Colonic mucosa (tissue), 4 donors: Measurements from ENCODE around the gene TBC1D8. TPM values are rescaled to one million over a fixed set of nuclear protein-coding genes. Genes with fewer than 3 reads are reported as not detected.

Source experiments
- DNase-seq: peaks from one replicate; pipeline ENCODE4 v3.0.0-alpha.2; 2020
- H3K27ac ChIP-seq: fragments of 200-600 bp; one replicate; pipeline ENCODE4 v1.8.0; 2021
- H3K27me3 ChIP-seq: fragments of 200-600 bp; one replicate; pipeline ENCODE4 v1.8.0; 2021
- H3K36me3 ChIP-seq: fragments of 200-600 bp; one replicate; pipeline ENCODE4 v1.8.0; 2021
- H3K4me1 ChIP-seq: fragments of 200-600 bp; one replicate; pipeline ENCODE4 v1.8.0; 2021; ENCODE audit warnings: mild to moderate bottlenecking
- H3K4me3 ChIP-seq: fragments of 200-600 bp; one replicate; pipeline ENCODE4 v1.8.0; 2021
- H3K9ac ChIP-seq, 2 donors: one replicate each; pipeline ENCODE4 v1.7.0; 2013; ENCODE audit warnings: control low read depth in 2 of 2, low read depth in 2 of 2, low read length in 2 of 2
- H3K9me3 ChIP-seq: fragments of 200-600 bp; one replicate; pipeline ENCODE4 v1.8.0; 2021
- CTCF ChIP-seq: fragments of 200-600 bp; IDR thresholded peaks from one replicate; pipeline ENCODE4 v1.8.0; 2022; ENCODE audit warnings: antibody characterized with exemption, mild to moderate bottlenecking
- intact Hi-C: fragments of 100-400 bp; cut with DNase I; formaldehyde crosslinking; loops from one replicate; pipeline ENCODE4 v1.14.1; 2022
- total RNA-seq, 2 donors: library from RNA; stranded (reverse); fragmentation: NEBNext Ultra II Directional in 1 of 2; extraction: Animal tissue kit (Norgen Biotek cat#: 25700) in 1 of 2; gene quantifications; one replicate each; pipeline ENCODE4 v1.2.1, GENCODE V29; 2021
- donor health status: healthy.
- donor health status: DM: no; HTN: no; CAD: no.
- donor health status: DM: no; HTN: no; CAD: no.

The TBC1D8 gene
- total RNA-seq, 2 donors from 2014 or later: 10.3 to 11.8 TPM

- Histone ChIP-seq H3K4me1 (no peaks in the 10 kb centered on the region), H3K36me3 (no peaks in the 10 kb centered on the region), H3K27ac (no peak overlapping the region), H3K27me3 (no peaks in the 10 kb centered on the region), H3K9ac (peak overlapping the region in 1 of 2 donors; percentile 80), H3K9me3 (no peaks in the 10 kb centered on the region), H3K4me3 (no peak overlapping the region)
- no peak for TF ChIP-seq CTCF
- intact Hi-C loops: loop anchor here (2.0 to 5.0 kb wide), 3 partner anchors 41 to 141 kb away; no protein-coding TSS in a partner anchor
- DNase-seq: no peak
These were observed 2.0 kb upstream of the TBC1D8 start for GRCh38 chr2:101153077-101153707.

DNA sequence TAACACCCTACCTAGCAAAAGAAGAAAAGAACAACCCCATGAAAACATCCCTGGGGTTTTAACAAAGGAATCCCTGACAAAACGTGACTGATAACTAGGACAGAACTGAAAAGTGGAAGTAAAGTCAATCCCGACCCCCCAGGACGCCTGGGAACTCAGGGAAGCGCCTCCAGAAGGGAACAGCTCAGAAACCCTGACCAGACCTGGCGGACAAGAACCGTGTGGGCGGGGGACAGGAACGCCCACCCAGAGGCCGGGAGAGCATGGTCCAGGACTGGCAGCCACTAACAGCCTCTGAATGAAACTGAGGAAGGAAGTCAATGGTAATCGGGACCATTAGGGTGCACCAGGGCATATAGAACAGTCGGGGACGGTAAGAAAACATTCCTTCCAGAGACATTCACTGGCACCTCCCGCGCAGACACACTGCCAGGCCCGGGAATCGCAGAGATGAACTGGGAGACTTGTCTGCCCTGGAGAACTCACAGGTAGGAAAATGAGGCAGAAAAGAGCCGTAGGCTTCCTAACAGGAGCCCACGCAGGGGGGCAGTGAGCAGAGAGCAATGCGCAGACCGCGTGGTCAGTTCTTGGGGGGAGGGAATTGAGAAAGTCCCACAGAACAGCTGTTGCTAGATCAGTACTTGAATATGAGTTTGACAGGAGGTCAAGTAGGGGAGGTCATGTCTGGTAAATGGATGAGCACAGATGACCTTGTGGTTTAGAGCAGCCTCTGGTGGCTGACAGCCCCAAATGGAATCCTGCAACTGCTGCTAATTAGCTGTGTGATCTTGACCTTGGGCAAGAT is 1.3 kb upstream of the TBC1D8 start:
- Histone ChIP-seq H3K36me3 (no peaks in the 10 kb centered on the region), H3K9ac (peak overlapping the region; percentile 66 to 80), H3K27ac (peak overlapping the region; percentile 66), H3K4me3 (no peak overlapping the region), H3K4me1 (no peaks in the 10 kb centered on the region), H3K9me3 (no peaks in the 10 kb centered on the region), H3K27me3 (no peaks in the 10 kb centered on the region)
- intact Hi-C loops: loop anchor here (2.0 to 5.0 kb wide), 3 partner anchors 40 to 140 kb away; no protein-coding TSS in a partner anchor
- peak; percentile 57 for DNase-seq
- TF ChIP-seq CTCF: peak; percentile 60

GRCh38 chr2:101151859-101152271 is 683 bp upstream of the TBC1D8 start:
- intact Hi-C loops: loop anchor here (2.0 to 5.0 kb wide), 3 partner anchors 40 to 140 kb away; no protein-coding TSS in a partner anchor
- Histone ChIP-seq H3K27ac (peak overlapping the region; percentile 66), H3K4me1 (no peaks in the 10 kb centered on the region), H3K27me3 (no peaks in the 10 kb centered on the region), H3K4me3 (peak overlapping the region; percentile 39), H3K9me3 (no peaks in the 10 kb centered on the region), H3K36me3 (no peaks in the 10 kb centered on the region), H3K9ac (peak overlapping the region; percentile 66 to 80)
- DNase-seq: no peak
- TF ChIP-seq CTCF: no peak

- no peak for TF ChIP-seq CTCF
- Histone ChIP-seq H3K9me3 (no peaks in the 10 kb centered on the region), H3K36me3 (no peaks in the 10 kb centered on the region), H3K27me3 (no peaks in the 10 kb centered on the region), H3K4me1 (no peaks in the 10 kb centered on the region), H3K9ac (peak overlapping the region; percentile 57 to 75), H3K27ac (peak overlapping the region; percentile 36), H3K4me3 (peak overlapping the region; percentile 63)
- DNase-seq: peak; percentile 43
- intact Hi-C loops: loop anchor here (5.0 kb wide), 2 partner anchors 38 to 138 kb away; no protein-coding TSS in a partner anchor
These were observed 656 bp downstream of the TBC1D8 start for GRCh38 chr2:101150306-101151145.
